ENCODE results near the gene PDE8A.
"Not testable (repeated sequence)": the region's sequence is repeated elsewhere in the genome, so short reads cannot be mapped to it uniquely, and the experiment has no call there.

PDE8A gene

GRCh38 chr15:85011724-85012123 is 30.1 kb downstream of the PDE8A start:
- not testable (repeated sequence) for DNase-seq

GRCh38 chr15:85013785-85014184 is 32.1 kb downstream of the PDE8A start:
- DNase-seq, result no peak

- no peak for DNase-seq
Measured at GRCh38 chr15:85014932-85015331, 33.3 kb downstream of the PDE8A start.

GRCh38 chr15:85016275-85016674 is 34.6 kb downstream of the PDE8A start:
- no peak for DNase-seq

GRCh38 chr15:85019815-85020590 is 38.3 kb downstream of the PDE8A start:
- no peak for DNase-seq

GRCh38 chr15:85021409-85021808 is 39.8 kb downstream of the PDE8A start:
- no peak for DNase-seq

GRCh38 chr15:85022860-85023403 is 41.3 kb downstream of the PDE8A start:
- no peak for DNase-seq

- DNase-seq, result no peak
Measured at GRCh38 chr15:85024003-85024402, 42.3 kb downstream of the PDE8A start.

- no peak for DNase-seq
Measured at GRCh38 chr15:85024509-85025336, 43.1 kb downstream of the PDE8A start.

- DNase-seq, result no peak
Measured at GRCh38 chr15:85025516-85026251, 44.0 kb downstream of the PDE8A start.

GRCh38 chr15:85026304-85027032 is 44.8 kb downstream of the PDE8A start:
- DNase-seq, result no peak

- no peak for DNase-seq
Measured at GRCh38 chr15:85027033-85027380, 45.4 kb downstream of the PDE8A start.

- no peak for DNase-seq
Measured at GRCh38 chr15:85027421-85027820, 45.8 kb downstream of the PDE8A start.

GRCh38 chr15:85028416-85028815 is 46.8 kb downstream of the PDE8A start:
- DNase-seq, result no peak

GRCh38 chr15:85029221-85029620 is 47.6 kb downstream of the PDE8A start:
- DNase-seq, result no peak

GRCh38 chr15:85030301-85030929 is 48.8 kb downstream of the PDE8A start:
- DNase-seq, result no peak

GRCh38 chr15:85031086-85031943 is 49.7 kb downstream of the PDE8A start:
- DNase-seq, result no peak

- no peak for DNase-seq
Measured at GRCh38 chr15:85031944-85032558, 50.4 kb downstream of the PDE8A start.

GRCh38 chr15:85033148-85033547 is 51.5 kb downstream of the PDE8A start:
- no peak for DNase-seq

GRCh38 chr15:85034276-85034675 is 52.6 kb downstream of the PDE8A start:
- no peak for DNase-seq

GRCh38 chr15:85035980-85036379 is 54.3 kb downstream of the PDE8A start:
- DNase-seq, result no peak

Measured in NCI-H2227 treated with DMSO at 0.1 percent for 48 hours (cell line).